H1 (cell line): ENCODE measurements around the gene CNOT6L. TPM values are rescaled to one million over a fixed set of nuclear protein-coding genes. Genes with fewer than 3 reads are reported as not detected.

Source experiments
- HDAC2 ChIP-seq, 2 experiments: fragments of 300-600 bp in 1 of 2; sonication (generic) in 1 of 2; IDR thresholded peaks; 2 replicates each; pipeline ENCODE4 v1.6.1; 2011 to 2012; ENCODE audit warnings: low read depth in 2 of 2, low read length in 2 of 2, mild to moderate bottlenecking in 2 of 2, moderate library complexity in 2 of 2, borderline replicate concordance in 1 of 2, inconsistent platforms in 1 of 2
- KDM1A ChIP-seq: fragments of 200-600, 300-600 bp; sonication (generic); IDR thresholded peaks from 2 replicates; pipeline ENCODE4 v1.7.1; 2016; ENCODE audit warnings: mild to moderate bottlenecking, low read length, borderline replicate concordance
- MAFK ChIP-seq: IDR thresholded peaks from 2 replicates; pipeline ENCODE4 v1.6.1; 2012; ENCODE audit warnings: low read depth, mild to moderate bottlenecking, improper control_type of control experiment, low read length
- TBP ChIP-seq: IDR thresholded peaks from 2 replicates; pipeline ENCODE4 v1.6.1; 2011; ENCODE audit warnings: low read depth, low read length, improper control_type of control experiment
- polyA plus RNA-seq, 7 experiments: library from polyadenylated mRNA; depleted of rRNA in 3 of 7; stranded (reverse) in 5 of 7; unstranded in 2 of 7; fragments of >200 nt in 5 of 7; fragments of 200-250 nt in 2 of 7; gene quantifications; 1 replicate in 5 of 7; 2 replicates in 1 of 7; 4 replicates in 1 of 7; pipeline versions ENCODE4 v1.2.1 to v1.2.3, GENCODE V29; 2011 to 2013; ENCODE audit warnings: missing spikeins in 2 of 7, mixed read lengths in 2 of 7
- total RNA-seq: library from RNA; stranded (reverse); fragmentation: NEBNext Ultra II Directional; extraction: Animal tissue kit (Norgen Biotek cat#: 25700); gene quantifications from 2 replicates; pipeline ENCODE4 v1.2.1, GENCODE V29; 2021

CNOT6L gene
- total and polyA plus RNA-seq, 2 of the 8 experiments (the other 6 are each of a cell fraction or from before 2014, with no cell fraction given) = 2.0 to 22.4 TPM

- TF ChIP-seq HDAC2 (IDR thresholded peaks at IDR 0.05; ENCODE audit: borderline replicate concordance in 1 of 2, low read depth in 2 of 2, low read length in 2 of 2) (no peak), TBP (no peak), MAFK (no peak), KDM1A (no peak)
Measured at GRCh38 chr4:77758804-77759203, 60.4 kb downstream of the CNOT6L start (continued).
